HG03025 (cell line): ENCODE data around the gene BEST4.
A peak's percentile ranks its signal among the peaks of the same experiment; 100 is the strongest.
"Not testable (repeated sequence)": the region's sequence is repeated elsewhere in the genome, so short reads cannot be mapped to it uniquely, and the experiment has no call there.

ENCODE experiments used
- ATAC-seq: cut with Tn5 transposase; IDR thresholded peaks from one replicate; pipeline ENCODE4 v1.9.1; 2021; ENCODE audit warnings: mild to moderate bottlenecking, moderate library complexity; ENCODE audit not compliant: unreplicated experiment, low FRiP score

BEST4 gene

GRCh38 chr1:44788120-44788860, at the start of gene BEST4:
Gene BEST4, minus strand, starts transcription at chr1:44788170. Its CDS starts 465 bp downstream, at chr1:44787705.
- no peak for ATAC-seq

- no peak for ATAC-seq
Observed at GRCh38 chr1:44835738-44836675, 48.0 kb upstream of the BEST4 start.

DNA sequence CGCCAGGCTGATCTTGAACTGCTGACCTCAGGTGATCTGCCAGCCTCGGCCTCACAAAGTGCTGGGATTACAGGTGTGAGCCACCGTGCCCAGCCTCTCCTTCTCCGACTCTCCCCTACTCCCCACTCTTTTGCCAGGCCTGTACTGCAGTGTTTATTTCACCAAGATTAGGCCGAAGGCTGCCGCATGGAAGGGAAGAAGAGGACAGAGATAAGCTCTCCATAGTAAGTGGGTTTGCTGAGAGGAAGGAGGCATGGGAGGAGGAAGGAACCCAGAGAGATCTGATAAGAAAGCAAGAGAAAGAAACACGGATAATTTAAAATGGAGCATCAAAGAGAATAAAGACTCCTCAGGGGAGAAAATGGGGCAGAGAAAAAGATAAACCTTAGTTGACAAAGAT, 46.4 kb upstream of the BEST4 start:
- no peak for ATAC-seq

- ATAC-seq = no peak
Observed at GRCh38 chr1:44832056-44832705, 44.2 kb upstream of the BEST4 start.

DNA sequence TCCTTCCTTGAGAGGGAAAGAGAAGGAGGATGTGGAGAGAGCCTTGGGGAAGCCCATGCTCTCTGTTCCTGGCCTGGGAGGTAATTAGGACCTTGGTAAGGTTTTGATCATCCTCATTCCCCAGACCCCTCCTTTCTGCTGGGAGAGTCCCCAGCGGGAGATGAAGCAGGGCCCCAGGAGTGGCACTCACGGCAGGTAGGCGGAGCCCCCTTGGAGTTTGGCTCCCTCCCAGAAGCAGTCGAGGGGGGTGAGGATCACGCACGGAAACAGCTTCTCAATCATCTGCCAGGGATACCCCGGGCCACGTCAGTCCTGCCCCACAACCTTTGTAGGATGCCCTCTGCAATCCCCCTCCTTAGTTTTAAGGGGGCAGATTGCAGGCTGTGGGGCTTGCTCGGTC, 43.5 kb upstream of the BEST4 start:
- ATAC-seq = no peak

- ATAC-seq = no peak
Observed at GRCh38 chr1:44830900-44831304, 42.9 kb upstream of the BEST4 start.

DNA sequence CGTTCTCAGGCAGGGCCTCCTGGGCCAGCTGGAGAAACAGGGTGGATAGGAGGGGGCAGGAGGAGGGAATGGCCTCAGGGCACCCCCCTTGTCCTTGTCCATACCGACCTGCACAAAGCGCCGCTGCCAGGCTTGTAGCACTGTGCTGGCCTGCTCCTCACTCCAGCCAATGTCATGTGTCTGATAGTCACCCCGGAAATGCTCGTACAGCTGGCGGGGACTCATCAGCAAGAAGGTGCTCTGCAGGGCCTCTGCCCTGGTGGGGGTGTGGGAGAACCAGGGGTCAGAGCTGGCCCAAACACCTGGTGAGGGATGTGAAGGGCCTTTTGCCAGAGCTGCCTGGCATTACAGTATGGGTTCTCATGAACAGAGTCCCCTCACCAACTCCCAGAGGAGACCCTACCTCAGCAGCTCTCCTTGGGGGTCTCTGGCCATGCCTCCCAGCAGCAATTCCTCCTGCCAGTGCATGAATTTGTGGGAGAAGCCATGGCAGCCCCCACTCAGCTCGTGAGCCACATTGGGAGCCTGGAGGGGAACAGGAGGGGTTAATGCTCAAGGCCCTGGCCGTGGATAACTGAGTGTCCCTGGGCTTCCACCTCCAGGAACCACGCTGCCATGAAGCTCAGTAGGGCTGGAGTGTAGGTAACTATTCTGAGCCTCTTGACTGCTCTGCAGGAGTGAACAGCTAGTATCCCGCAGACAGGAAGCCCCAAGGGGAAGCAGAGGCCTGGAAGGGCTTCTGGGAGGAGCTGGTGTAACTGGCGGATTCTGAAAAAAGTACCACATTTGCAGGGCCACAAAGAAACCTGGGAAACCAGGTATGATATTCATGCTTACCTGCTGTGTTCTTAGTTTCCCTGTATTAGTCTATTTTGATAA, 41.8 kb upstream of the BEST4 start:
- ATAC-seq = no peak

- ATAC-seq = no peak
Observed at GRCh38 chr1:44828841-44829440, 41.0 kb upstream of the BEST4 start.

- ATAC-seq = no peak
Observed at GRCh38 chr1:44828003-44828651, 40.2 kb upstream of the BEST4 start.

- ATAC-seq = no peak
Observed at GRCh38 chr1:44827197-44828002, 39.4 kb upstream of the BEST4 start.

DNA sequence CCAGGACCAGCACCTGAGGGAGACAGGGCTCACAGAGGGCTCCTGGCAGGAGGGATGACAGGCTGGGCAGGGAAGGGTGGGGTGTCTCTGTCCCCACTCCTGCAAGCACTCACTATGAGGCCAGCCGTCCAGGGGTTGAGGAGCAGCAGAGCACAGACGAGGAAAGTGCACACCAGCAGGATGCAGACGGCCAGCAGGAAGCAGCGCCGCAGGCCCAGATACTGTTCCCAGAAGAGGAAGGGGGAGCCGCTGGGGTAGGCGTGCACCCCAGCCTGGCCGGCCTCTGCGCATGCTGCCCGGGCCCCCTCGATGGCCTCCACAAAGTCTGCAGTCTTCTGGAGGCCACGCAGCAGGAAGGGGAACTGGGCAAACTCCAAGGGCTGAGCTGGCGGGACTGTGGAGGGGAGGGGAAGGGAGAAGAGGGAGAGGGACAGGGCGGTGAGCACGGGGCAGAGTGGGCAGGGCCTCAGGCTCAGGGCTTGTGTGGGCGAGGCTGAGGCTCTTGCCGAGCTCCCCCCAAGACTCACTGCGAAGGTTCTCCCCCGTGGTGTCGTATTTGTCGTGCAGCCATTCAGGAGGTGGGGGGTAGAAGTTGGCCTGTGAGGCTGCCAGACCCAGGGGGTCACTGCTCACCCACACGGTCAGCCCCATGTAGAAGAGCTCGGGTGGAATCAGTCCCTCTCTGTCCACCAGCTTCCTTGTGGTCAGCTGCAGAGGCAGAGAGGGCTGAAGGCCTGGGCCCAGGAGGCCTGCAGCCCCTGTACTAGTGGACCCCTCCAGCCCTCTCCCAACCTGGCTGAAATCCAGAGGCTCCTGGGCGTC, 38.6 kb upstream of the BEST4 start:
- no peak for ATAC-seq

GRCh38 chr1:44824392-44824791, 36.4 kb upstream of the BEST4 start:
- ATAC-seq = not testable (repeated sequence)

GRCh38 chr1:44822981-44823451, 35.0 kb upstream of the BEST4 start:
- ATAC-seq = no peak

DNA sequence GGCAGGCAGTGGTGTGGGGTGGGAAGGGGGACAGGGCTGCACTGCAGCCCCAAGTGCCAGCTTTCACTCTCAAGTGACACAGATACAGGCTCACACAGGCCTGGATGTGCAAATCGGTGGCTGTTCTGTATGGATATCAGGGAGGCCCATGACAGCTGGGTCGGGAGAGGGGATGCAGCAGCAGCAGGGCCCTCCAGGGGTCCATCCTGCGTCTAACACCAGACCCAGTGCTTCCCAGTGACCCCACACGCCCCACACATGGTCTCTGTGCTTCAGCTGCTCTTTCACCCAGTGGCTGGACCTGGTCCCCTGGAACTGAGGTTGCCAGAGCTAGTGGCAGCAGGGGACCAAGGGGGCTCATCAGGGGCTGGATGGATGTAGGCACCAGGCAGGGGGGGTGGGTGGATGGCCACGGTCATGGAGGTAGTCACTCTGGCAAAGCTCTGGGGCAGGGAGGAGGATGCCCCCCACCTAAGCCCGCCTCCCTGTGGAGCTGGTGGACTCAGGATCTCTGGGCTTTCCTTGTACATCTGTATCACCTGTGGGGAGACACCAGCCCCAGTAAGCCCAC, 34.2 kb upstream of the BEST4 start:
- no peak for ATAC-seq

DNA sequence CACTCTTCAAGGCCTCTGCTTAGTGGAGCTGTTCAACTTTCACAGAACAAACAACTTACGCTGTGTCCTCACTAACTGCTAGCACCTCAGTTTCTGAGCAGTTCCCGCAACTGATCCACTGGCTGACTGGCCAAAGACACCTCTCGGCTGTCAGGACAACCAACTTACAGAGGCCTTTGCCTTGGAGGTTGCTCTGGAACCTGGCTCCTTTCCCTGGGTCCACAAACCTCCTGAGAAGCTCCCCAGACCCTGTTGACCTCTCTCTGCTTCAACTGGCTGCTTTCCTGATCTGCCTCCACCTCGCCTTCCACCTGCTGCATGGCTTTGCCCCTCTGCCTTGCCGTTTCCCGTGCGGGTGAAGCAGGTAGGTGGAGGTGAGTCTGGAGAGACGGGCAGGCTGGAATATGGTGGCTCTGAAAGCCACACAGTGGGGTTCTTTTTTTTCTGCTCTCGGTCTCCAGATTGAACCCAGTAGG, 33.3 kb upstream of the BEST4 start:
- ATAC-seq = no peak

GRCh38 chr1:44820328-44821239, 32.6 kb upstream of the BEST4 start:
- ATAC-seq = peak; percentile 5
